Ovary (tissue), 9 donors: ENCODE data around the gene GRID2IP. TPM values are rescaled to one million over a fixed set of nuclear protein-coding genes. Genes with fewer than 3 reads are reported as not detected.

ENCODE experiments used
- DNase-seq, 5 donors: peaks; one replicate each; pipeline ENCODE4 v3.0.0-alpha.2; 2019 to 2020
- H3K27ac ChIP-seq, 2 donors: fragments of 200-600 bp; one replicate each; pipeline versions ENCODE4 v1.5.1 to v1.8.0; 2019 to 2022
- H3K27me3 ChIP-seq: fragments of 200-600 bp; one replicate; pipeline ENCODE4 v1.8.0; 2022
- H3K36me3 ChIP-seq: fragments of 200-600 bp; sonication (generic); one replicate; pipeline ENCODE4 v1.5.1; 2019
- H3K4me1 ChIP-seq: one replicate; pipeline ENCODE4 v1.8.1; 2013; ENCODE audit warnings: mild to moderate bottlenecking, moderate library complexity; ENCODE audit not compliant: insufficient read depth
- H3K4me3 ChIP-seq: fragments of 200-600 bp; sonication (generic); one replicate; pipeline ENCODE4 v1.5.1; 2017
- H3K9me3 ChIP-seq, 2 donors: fragments of 200-600 bp in 1 of 2; sonication (generic) in 1 of 2; one replicate each; pipeline versions ENCODE4 v1.5.1 to v1.8.1; 2013 to 2019; ENCODE audit warnings: mild to moderate bottlenecking in 1 of 2, moderate library complexity in 1 of 2
- EP300 ChIP-seq: sonication (generic); formaldehyde crosslinking; IDR thresholded peaks from one replicate; pipeline ENCODE4 v1.6.1; 2017; ENCODE audit warnings: antibody characterized with exemption
- POLR2A ChIP-seq: fragments of 450-650 bp; IDR thresholded peaks from one replicate; pipeline ENCODE4 v1.6.1; 2017; ENCODE audit warnings: antibody characterized with exemption, mild to moderate bottlenecking, moderate library complexity
- WGBS, 3 donors: extraction: QIAGEN DNeasy Blood & Tissue Kit in 1 of 3; methylation state at CpG; one replicate each; pipeline versions ENCODE4 v1.1.5 to v1.1.7; 2013 to 2017; 5-methylcytosine and 5-hydroxymethylcytosine counted together
- intact Hi-C, 4 donors: fragments of 100-400 bp; cut with DNase I; formaldehyde crosslinking; loops; one replicate each; pipeline versions ENCODE4 v1.11.0 to v1.15.1; 2022 to 2023
- polyA plus RNA-seq, 2 donors: library from polyadenylated mRNA; stranded (reverse); fragments of 200-250 nt in 1 of 2; fragments of 350-450 nt in 1 of 2; fragmentation: Illumina TruSeq in 1 of 2; extraction: RNeasy Lipid Tissue Mini Kit (QIAGEN cat#74804) in 1 of 2; gene quantifications; one replicate each; pipeline ENCODE4 v1.2.3, GENCODE V29; 2013 to 2014
- total RNA-seq, 7 donors: library from RNA; depleted of rRNA in 2 of 7; stranded (reverse); fragments of >200 nt in 2 of 7; fragmentation: NEBNext Ultra II Directional in 3 of 7; extraction: Animal tissue kit (Norgen Biotek cat#: 25700) in 3 of 7; gene quantifications; one replicate each; pipeline versions ENCODE4 v1.1.0 to v1.2.4, GENCODE V29; 2016 to 2023
- TF ChIP-seq, protein P1 (sequence below), 3 donors: fragments of 450-650 bp in 2 of 3; fragments of 200-600 bp in 1 of 3; IDR thresholded peaks; one replicate each; pipeline versions ENCODE4 v1.5.1 to v1.8.0; 2016 to 2022; ENCODE audit warnings: antibody characterized with exemption in 3 of 3, mild to moderate bottlenecking in 1 of 3
- donor health status: DM: no; HTN: no; CAD: no; lungs with moderate emphysema.
- donor health status: DM: no; HTN: no; CAD: no.
- donor health status: Bipolar disorder and iron deficiency.
- donor health status: DM: yes; HTN: yes; CAD: no.
- donor health status: DM: no; HTN: no; CAD: no.
- donor health status: DM: yes; HTN: yes; CAD: no.

Gene GRID2IP
- total and polyA plus RNA-seq, 9 donors, result 0.07 to 0.51 (median 0.39) TPM; not detected in 1

DNA sequence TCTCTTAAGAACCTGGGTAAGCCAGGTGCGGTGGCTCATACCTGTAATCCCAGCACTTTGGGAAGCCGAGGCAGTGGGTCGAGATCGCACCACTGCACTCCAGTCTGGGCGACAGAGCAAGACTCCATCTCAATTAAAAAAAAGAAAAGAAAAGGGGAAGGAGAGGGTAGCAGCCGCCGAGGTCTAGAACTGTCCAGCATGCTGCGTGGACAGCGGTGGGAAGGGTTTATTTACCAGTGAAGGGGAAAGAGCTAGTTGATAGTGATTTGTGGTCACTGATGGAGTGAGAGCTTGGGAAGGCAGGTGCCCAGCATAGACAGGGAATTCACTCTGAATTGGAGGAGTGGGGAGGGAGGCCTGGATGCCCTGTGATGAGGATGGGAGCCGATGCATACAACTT lies 60.1 kb downstream of the GRID2IP start:
- H3K36me3 ChIP-seq, result no peaks in the 10 kb centered on the region
- WGBS, 3 donors, result 83 to 88% (median 84%) methylated on average over 10 of the region's 10 CpGs
- TF ChIP-seq POLR2A, result no peak
- no peak for TF ChIP-seq EP300
- TF ChIP-seq, protein P1, sequence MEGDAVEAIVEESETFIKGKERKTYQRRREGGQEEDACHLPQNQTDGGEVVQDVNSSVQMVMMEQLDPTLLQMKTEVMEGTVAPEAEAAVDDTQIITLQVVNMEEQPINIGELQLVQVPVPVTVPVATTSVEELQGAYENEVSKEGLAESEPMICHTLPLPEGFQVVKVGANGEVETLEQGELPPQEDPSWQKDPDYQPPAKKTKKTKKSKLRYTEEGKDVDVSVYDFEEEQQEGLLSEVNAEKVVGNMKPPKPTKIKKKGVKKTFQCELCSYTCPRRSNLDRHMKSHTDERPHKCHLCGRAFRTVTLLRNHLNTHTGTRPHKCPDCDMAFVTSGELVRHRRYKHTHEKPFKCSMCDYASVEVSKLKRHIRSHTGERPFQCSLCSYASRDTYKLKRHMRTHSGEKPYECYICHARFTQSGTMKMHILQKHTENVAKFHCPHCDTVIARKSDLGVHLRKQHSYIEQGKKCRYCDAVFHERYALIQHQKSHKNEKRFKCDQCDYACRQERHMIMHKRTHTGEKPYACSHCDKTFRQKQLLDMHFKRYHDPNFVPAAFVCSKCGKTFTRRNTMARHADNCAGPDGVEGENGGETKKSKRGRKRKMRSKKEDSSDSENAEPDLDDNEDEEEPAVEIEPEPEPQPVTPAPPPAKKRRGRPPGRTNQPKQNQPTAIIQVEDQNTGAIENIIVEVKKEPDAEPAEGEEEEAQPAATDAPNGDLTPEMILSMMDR (IDR thresholded peaks at IDR 0.05), result no peak
- intact Hi-C loops, result no loop called here
- no peak overlapping the region for H3K4me3 ChIP-seq
- no peaks in the 10 kb centered on the region for H3K9me3 ChIP-seq
- no peaks in the 10 kb centered on the region for H3K27me3 ChIP-seq
- no peak overlapping the region for H3K27ac ChIP-seq
- no peak for DNase-seq
- no peaks in the 10 kb centered on the region for H3K4me1 ChIP-seq

DNA sequence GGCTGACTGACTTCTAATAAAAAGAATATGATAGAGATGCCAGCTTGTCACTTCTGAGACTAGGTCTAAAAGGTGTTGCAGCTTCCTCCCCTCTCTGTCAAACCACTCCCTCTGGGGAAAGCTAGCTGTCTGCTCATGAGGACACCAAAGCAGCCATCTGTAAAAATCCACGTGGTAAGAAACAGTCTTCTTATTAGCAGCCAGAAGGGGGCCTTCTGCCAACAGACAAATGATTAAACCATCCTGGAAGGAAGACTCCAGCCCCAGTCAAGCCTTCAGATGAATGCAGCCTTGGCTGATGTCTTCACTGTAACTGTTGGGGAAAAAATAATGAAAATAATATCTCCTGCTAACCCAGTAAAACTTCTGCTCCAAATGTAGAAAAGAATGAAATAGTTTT lies 61.6 kb downstream of the GRID2IP start:
- Histone ChIP-seq H3K27me3 (no peaks in the 10 kb centered on the region), H3K36me3 (no peaks in the 10 kb centered on the region), H3K9me3 (no peaks in the 10 kb centered on the region), H3K4me3 (no peak overlapping the region), H3K4me1 (no peaks in the 10 kb centered on the region), H3K27ac (no peak overlapping the region)
- TF ChIP-seq, protein P1 (IDR thresholded peaks at IDR 0.05), result no peak
- no peak for TF ChIP-seq EP300
- no peak for TF ChIP-seq POLR2A
- intact Hi-C loops, result no loop called here
- 13 to 29% (median 19%) methylated on average over 1 of the region's 1 CpG for WGBS, 3 donors
- DNase-seq, result no peak

GRCh38 chr7:6487184-6487545 lies 64.1 kb downstream of the GRID2IP start:
- Histone ChIP-seq H3K36me3 (no peaks in the 10 kb centered on the region), H3K4me3 (no peak overlapping the region), H3K9me3 (peaks cover 0 to 2% of the 10 kb centered on the region in 2 donors), H3K27me3 (no peaks in the 10 kb centered on the region), H3K4me1 (peaks cover 4% of the 10 kb centered on the region), H3K27ac (no peak overlapping the region)
- 92 to 100% (median 94%) methylated on average over 4 of the region's 4 CpGs for WGBS, 3 donors
- TF ChIP-seq POLR2A, result no peak
- TF ChIP-seq, protein P1 (IDR thresholded peaks at IDR 0.05), result no peak
- no peak for TF ChIP-seq EP300
- no peak for DNase-seq
- intact Hi-C loops, result no loop called here

DNA sequence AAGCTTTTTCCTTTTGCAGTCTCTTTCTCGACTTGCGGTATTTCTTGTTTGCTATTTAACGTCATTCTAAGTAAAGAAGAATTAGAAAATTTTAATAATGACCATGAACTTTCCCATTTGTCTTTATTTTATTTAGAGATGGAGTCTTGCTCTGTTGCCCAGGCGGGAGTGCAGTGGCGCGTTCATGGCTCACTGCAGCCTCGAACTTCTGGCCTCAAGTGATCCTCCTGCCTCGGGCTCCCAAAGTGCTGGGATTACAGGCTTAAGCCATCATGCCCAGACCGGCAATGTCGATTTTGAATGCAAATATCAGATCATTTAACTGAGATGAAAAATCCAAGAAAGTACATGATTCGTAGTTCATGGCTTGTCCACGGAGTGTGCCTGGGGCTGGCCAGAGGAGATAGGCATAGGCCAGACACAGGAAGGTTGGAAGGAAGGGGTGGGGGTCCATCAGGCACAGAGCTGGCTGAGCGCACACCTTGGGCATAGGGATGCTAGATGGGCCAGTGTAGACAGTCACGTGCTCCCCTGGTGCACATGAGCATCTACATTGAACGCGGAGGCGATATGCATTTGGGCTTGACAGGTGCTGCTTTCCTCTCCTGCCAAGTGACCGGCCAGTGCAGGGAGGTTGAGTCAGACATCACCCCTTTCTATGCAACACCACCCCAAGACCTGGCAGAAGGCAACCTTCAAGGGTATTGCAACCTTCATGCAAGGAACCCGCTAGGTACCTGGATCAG lies 64.7 kb downstream of the GRID2IP start:
- Histone ChIP-seq H3K27me3 (no peaks in the 10 kb centered on the region), H3K36me3 (no peaks in the 10 kb centered on the region), H3K4me3 (no peak overlapping the region), H3K27ac (no peak overlapping the region), H3K9me3 (peaks cover 0 to 2% of the 10 kb centered on the region in 2 donors), H3K4me1 (peaks cover 5% of the 10 kb centered on the region)
- TF ChIP-seq POLR2A, result no peak
- no peak for TF ChIP-seq EP300
- TF ChIP-seq, protein P1 (IDR thresholded peaks at IDR 0.05), result no peak
- intact Hi-C loops, result no loop called here
- WGBS, 3 donors, result 91 to 93% (median 92%) methylated on average over 19 of the region's 19 CpGs
- no peak for DNase-seq
